ENCODE data around the gene CYBA.

DNA sequence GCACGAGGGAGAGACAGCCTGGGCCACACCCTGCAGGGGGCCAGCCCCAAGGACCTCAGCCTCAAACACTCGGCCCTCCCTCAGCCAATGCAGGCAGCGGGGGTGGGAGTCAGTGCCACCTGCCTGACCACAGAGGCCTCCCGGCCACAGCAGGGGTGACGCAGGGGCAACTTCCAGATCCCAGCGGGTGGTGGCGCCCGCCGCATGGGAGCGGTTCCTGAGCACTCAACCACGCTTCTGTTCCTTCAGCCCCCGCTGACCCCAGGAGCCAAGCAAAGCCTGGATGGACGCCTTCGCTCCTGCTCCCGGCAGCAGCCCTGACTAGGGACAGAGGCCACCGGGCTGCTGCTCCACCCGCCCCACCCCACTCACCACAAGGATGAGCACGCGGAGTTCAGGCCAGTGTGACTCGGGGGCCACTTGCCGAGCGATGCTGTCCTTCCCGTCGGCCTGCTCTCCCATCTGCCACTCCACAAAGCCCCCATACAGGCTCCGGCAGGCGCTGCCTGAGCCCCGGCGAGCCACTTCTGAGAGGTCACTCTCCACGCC is 5.0 kb upstream of the CYBA start:
- TF ChIP-seq ESRRA (IDR thresholded peaks at IDR 0.05; ENCODE audit: borderline replicate concordance, low read length) (no peak), CTCF (IDR thresholded peaks at IDR 0.05) (no peak), ZSCAN20 (CRISPR knock-in tag; IDR thresholded peaks at IDR 0.05) (no peak), FOSL2 (IDR thresholded peaks at IDR 0.05) (no peak), FOSL2 (CRISPR knock-in tag; IDR thresholded peaks at IDR 0.05) (no peak), SREBF2 (IDR thresholded peaks at IDR 0.05) (no peak), CEBPB (IDR thresholded peaks at IDR 0.05) (no peak), ZFP36 (IDR thresholded peaks at IDR 0.05; ENCODE audit: borderline replicate concordance, partially characterized antibody) (no peak)
